ENCODE data around the gene KRT3.
"Not testable (repeated sequence)": the region's sequence is repeated elsewhere in the genome, so short reads cannot be mapped to it uniquely, and the experiment has no call there.

The KRT3 gene

DNA sequence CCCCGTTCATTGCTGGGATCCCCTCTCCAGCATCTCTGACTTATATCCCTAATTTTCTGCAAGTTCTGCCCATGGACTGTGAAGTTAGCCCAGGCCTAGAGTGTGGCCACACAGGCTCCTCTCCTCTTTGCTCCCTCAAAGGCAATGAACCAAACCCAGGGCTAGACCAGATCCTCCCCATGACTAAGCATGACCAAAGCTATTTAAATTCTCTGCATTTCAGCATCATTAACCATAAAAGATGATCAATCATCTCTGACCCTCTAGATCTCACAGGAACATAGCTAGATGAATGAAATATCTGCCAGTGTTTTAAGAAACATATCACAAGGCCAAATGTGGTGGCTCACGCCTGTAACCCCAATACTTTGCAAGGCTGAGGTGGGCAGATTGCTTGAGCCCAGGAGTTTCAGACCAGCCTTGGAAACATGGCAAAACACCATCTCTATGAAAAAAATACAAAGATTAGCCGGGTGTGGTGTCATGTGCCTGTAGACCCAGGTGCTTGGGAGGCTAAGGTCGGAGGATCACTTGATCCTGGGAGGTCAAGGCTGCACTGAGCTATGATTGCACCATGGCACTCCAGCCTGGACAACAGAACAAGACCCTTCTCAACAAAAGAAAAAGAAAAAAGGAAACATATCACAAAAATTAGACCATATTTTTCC lies 2.2 kb upstream of the KRT3 start:
- DNase-seq (ENCODE audit: low read depth): no peak

DNA sequence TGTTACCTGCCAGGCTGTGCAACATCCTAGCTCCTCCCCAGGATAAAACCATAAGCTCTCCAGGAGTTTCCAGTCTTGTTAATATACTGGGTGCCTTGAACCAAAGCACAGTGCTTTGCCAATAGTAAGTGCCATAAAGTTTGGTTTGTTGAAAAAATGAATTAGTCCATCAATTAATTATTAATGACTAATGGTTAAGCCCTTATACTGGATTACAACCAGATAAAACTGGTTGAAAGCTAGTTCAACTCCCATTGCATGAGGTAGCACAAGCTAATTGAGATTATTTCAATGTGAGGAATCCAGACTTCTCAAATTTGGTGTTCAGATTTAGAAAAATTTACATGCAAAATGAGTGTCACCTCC lies 1.6 kb upstream of the KRT3 start:
- no peak for DNase-seq (ENCODE audit: low read depth)

DNA sequence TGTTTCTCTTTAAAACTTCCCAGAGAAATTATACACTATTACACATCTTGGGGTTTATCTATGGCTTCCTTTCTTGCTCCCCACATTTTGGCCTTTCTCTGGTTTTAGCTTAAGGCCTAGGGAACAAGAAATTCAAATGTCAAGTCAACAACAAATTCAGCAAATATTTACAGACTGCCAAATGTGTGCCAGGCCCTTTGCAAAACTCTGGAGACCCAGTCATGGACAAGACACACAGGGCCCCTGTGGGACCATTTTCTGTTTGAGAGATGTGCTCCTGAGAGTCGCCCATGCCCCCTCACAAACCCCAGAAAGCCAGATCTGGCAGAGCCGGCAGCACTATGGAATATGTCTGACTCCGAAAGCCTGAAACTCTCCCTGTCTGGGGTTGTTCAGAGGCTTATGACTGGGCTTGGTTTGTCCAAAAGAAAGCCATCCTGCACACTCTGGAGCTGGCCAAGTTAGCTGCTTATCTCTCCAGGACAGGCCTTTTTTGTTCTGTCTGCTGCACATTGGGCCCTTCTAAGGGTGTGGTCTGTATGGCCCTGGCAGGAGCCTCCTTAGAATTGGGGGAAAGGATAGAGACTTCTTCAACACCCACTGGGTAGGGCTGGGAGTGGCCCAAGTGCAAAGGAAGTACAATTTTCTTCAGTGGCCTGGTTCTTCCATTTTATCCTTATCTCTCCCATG lies 1.1 kb upstream of the KRT3 start:
- no peak for DNase-seq (ENCODE audit: low read depth)

DNA sequence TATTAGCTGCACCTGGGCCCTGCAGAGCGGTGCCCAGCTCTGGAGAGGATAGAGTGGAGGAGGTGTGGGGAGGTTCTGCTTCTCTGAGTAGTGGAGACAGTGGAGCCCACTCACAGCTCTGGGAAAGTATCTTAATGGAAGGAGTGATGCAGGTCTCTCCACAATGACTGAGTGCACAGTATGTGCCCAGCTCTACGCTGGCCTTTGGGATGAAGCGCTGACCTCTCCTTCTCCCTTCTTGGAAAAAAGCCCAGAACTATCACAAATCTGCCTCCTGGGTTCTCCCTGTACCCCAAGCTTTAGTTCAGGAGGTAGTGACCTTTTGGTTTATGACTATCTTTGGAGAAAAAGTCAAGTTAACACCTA lies 495 bp upstream of the KRT3 start:
- DNase-seq (ENCODE audit: low read depth): no peak

DNA sequence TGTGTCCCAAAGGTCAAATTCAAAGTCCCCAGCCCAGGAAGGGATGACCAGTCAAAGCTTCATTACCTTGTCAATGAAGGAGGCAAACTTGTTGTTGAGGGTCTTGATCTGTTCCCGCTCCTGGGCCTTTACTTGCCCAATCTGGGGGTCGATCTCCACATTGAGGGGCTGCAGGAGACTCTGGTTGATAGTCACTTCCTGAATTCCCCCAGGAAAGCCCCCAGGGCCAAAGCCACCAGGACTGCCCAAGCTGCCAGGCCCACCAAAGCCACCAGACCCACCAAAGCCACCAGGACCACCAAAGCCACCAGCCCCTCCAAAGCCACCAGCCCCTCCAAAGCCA lies 614 bp downstream of the KRT3 start:
- not testable (repeated sequence) for DNase-seq (ENCODE audit: low read depth)

DNA sequence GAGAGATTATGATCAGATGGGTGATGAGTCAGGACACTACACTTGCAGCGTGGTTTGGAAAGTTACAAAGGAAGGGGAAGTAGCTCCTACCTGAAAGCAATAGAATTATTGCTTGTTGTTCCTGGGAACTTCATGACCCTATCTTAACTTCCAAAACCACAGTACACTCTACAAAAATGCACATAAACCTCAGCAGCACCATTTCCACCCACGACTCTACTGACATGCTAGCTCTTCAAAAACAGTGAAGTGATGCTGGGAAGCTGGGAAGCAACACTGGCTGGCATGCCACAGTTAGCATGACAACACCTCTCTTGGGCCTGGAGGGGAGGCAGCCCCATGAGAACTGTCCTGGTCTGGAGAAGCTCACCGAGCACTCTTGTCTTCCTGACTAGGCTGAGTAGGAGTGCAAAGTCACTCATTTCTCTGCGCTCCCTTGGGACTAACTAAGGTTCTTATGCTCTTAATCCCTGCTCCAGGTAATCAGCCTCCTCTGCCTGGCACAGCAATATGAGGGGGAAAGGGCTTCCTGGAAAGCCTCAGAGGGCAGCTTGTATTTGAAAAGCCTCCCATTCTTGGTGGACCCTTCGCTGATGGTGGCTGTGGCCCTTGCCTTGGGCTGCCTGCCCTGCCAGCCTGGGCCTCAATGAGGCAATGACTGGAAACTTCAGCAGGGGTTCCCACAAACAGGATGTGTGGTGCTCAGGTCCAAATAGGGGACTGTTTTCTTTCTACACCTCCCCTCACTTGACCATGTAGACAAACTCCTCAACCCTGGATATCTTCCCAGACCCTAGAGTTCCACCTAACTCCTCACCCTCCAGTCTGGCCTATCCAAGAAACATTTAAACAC lies 1.2 kb downstream of the KRT3 start:
- DNase-seq (ENCODE audit: low read depth): no peak

DNA sequence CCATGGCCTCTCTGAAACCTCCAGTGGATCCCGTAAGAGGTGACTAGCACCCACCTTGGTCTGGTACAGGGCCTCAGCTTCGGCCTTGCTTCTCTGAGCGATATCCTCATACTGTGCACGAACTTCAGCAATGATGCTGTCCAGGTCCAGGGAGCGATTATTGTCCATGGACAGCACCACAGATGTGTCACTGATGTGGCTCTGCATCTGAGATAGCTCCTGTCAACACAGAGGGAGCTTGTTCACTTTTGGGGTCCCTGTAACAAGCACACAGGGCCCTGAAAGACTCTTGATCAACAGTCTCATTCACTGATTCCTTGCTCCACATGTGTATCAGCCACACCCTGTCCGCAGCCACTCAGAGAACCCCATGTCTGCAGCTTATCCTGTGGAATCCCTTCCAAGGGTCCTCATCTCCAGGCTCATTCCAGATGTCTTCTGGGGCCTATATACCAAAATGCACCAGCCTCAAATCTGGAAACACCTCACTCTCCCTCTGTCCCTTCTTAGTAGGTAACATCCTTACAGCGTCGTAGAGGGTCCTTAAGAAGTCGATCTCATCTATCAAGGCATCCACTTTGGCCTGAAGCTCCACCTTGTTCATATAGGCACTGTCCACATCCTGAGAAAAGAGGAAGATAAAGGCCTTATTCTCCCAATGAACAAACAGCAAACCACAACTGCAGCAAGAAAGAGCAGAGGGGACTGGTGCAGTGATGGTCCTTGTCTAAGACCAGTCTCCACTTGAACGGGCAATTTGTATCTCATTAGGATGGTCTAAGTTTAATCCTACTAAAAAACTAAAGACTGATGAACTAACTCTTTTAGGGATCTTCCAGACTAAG lies 3.5 kb downstream of the KRT3 start:
- no peak for DNase-seq (ENCODE audit: low read depth)

DNA sequence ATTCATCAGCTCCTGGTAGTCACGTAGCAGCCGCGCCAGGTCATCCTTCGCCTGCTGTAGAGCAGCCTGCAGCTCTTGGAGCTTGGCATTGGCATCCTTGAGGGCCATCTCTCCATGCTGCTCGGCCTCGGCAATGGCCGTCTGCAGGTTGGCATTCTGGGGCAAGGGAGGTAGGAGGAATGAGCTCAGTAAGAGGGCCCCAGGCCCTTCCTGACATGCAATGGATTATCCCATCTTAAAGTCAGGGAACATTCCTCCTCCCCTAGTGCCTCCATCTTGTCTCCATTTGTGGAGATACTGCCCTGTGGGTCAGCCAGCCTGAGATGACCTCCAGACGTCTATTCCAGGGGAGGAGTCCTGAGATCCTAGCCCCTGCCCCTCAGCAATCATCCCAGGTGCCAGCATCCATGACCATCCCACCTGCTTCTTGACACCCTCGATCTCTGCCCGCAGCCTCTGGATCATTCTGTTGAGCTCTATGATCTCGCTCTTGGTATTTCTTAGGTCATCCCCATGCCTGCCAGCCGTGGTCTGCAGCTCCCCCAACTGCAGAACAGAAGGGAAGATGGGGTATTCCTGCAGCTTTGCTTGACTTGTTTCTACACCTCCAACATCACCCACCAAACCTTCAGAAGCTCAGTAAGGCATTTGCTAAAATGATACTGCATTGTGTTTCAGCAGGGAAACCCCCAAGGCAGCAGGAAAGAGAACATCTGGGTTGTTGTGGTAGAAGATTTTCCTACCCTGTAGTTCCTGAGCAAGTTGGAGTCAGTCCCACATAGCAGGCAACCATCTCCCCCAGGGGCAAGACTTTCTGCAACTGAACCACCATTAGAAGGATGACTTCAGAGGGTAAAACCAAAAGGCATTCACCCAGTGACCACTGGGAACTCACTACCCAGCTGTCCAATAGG lies 4.4 kb downstream of the KRT3 start:
- DNase-seq (ENCODE audit: low read depth): no peak

DNA sequence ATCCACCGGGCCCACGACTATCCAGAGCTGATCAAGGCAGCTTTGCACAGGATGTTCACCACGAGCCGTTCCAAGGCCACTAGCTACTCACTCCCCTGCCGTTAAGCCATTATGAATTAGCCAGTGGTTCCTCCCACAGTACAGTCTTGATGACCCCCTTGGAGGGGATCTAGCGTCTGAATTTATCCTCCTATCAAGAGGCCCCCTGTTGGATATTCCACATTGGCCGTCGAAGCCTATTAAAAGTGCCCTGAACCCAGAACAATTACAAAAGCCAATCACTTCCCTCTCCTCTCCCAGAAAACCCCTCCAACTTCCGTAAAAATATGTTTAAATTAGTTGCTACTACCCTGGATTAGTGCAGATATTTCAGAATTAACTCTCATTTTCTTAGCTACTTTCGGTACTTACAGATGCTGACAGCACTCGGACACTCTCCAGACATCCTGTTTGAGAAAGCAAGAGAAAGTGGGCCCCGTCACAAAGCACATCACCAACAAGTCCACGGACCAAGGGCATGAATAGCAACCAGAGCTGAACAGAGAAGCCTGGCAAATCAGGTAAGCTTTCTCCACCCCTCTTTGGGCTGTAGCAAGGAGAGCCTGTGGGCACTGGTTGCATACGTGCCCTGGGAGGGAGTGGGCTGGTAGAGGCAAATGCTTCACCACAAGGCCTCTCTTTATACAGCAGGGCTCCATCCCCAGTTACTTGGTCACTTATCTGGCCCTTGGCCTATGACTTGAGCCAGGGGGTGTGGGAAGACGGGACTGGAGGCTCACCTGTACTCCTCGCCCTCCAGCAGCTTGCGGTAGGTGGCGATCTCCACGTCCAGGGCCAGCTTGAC lies 5.3 kb downstream of the KRT3 start:
- no peak for DNase-seq (ENCODE audit: low read depth)

DNA sequence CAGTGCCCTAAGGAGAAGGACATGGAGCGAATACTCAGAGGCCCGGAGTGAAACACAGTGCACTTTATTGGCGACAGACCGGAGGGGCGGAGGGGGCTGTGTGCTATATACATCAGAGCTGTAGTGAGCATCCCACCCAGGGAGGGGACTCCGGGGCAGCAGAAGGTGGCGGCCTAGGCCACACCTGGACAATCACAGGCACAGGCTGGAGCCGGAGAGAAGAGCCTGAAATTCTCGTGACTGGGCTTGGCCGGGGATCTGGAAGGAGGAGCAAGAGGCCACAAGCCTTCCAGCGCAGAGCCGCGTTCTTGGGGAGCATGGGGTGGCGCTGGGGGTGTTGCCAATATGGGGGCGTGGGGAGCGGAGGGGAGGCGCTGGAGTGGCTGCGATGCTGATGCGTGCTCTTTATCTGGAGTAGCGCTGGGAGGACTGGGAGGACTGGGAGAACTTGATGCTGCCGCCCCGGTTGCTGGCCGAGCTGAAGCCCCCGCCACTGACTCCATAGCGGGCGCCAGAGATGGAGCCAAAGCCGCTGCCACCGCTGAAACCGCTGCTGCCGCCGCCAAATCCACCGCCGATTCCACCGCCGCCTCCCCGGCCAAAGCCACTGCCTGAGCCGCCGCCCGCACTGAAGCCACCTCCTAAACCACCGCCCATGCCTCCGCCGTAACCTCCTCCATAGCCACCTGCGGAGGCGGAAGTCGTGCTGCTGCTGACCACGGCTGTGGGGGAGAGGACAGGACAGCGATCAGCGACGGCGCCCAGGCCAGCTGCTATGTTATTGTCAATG lies 6.1 kb downstream of the KRT3 start:
- DNase-seq (ENCODE audit: low read depth): no peak

DNA sequence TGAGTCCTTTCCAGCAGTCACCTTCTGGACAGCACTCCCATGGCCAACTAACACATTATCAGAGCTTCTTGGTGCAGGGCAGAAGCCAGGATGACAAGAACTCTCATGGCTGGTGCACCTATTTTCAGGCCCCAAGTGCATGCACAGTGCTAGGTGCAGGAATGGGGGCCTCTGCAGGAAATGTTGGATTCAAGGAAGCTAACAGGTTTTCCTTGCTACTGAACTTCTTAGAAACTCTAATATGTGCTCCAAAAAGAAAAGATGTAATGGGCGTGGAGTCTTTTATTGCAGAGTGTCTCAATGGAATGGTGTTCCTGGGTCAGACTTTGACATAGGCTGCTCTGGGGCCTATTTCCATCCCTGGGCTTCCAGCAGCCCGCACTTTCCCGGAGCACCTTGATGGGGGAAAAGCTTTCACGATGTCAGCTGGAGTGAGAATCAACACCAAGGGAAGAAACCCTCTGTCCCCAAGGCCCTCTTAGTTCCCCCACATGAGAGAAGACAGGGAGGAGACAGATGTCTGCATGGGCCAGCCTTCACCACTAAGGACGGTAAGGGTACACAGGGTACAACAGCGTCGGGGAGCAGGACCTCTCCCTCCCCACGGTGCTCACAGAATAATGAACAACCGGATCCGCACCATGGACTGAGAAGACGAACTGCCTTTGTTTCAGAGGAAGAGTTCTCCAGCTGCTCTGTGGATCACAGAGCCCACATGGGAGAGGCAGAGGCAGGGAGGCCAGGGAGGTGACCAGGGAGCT lies 6.9 kb downstream of the KRT3 start:
- no peak for DNase-seq (ENCODE audit: low read depth)

DNA sequence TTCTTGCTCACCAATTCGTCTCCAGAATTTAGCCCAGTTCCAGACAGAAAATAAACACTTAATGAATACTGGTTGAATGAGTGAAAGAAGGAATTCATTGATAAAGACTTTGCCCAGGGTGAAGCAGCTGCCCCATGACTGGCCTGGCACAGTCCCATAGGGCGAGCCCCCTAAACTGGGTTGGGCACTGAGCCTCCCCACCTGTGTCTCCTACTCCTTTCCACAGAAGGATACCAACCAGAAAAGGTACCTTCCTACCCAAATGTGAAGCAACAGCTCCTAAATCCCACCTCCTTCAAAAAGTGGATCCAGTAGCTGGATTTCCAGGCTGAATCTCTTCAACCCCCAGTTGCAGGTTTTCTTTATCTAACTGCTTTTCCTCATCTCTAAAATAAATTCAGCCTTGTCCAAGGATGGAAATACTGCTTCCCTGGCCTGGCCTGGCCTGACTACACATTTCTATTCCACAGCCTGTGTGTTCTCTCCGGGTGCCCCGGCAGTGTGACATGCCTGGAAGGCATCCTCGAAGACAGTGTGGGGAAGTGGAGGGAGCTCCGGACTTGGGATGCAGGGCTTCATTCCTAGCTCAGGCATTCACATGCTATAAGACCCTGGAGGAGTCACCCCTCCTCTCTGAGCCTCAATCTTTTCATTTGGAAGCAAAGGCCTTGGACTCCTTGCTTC lies 7.6 kb downstream of the KRT3 start:
- DNase-seq (ENCODE audit: low read depth): no peak

DNA sequence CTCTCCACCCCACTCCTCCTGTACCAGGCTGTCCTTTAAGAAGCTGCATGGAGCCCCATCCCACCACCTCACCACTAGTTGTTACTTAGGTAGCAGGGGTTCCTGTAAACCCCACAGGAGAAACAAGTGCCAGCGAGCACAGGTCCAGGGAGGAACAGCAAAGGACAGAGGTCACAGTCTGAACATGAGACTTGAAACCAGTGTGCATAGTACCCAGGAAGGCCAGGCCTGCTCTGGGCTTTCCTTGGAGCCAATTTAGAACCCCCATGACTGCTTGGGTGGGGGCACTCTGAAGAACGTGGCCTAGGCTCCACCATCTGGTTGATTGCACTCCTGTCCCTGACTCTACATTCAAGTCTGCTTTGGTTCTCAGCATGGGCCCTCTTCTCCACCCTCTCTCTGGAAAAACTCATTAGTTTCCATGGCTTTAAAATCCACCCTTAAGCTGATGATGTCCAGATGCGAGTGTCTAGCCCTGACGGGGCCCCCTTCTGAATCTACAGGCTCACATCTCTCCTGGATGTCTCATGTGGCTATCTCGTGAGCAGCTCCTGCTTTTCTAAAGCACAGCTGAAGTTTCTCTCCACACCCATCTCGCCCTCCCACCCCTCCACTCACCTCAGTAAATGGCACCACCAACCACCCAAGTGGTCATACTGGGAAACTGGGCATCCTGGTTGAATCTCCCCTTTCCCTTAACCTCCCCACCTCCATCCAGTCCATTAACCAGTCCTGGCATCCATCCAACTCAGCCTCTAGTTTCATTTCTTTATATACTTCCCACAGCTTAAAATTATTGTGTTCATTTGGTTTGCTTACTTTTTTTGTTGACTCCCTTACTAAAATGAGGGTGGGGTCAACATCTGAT lies 8.4 kb downstream of the KRT3 start:
- no peak for DNase-seq (ENCODE audit: low read depth)

DNA sequence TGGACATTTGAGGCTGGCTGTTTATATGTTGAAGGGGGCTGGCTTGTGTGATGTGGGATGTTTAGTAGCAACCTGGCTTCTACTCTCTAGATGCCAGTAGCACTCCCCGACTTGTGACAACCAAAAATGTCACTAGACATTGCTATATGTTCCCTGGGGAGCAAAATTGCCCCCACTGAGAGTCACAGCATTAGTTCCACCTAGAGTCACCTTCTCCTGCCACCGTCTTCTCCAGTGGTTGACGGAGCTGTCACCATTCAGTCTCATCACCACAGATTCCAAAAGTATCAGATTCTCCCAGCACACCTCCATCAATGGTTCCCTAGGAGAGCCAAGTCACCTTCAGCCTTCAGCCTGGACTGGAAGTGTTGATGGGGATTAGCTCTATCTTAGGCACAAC lies 11.0 kb downstream of the KRT3 start:
- no peak for DNase-seq (ENCODE audit: low read depth)

DNA sequence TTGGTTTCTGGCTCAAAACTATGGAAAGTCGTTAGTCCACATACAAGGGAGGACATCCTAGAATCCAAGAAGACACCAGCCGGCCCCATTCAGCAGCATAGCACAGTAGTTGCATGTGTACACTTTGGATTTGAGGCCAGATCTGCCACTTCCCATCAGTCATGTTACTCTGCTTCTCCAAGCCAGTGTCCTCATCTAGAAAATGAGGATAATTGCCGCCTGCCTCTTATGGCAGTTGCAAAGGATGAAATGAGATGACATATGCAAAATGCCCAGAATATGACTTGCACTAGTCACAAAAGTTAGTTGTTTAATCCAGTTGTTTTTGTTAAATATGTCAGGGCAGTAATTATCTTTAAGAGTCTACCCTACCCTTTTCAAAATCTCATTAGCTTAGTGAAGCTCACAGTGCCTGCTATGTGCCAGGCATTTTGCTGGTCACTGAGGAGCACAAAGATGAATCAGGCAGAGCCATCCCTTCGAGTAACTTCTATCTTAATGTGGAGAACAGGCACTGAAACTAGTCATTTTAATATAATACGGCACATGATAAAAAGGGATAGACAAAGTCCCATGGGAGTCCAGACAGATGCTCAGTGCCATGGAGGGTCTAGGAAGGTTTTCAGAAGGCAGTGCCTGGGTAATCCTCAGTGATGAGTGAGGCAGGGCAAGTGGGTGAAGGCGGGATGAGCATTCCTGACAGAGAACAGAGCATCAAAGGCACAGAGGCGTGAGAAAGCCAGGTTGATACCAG lies 12.2 kb downstream of the KRT3 start:
- DNase-seq (ENCODE audit: low read depth): no peak

DNA sequence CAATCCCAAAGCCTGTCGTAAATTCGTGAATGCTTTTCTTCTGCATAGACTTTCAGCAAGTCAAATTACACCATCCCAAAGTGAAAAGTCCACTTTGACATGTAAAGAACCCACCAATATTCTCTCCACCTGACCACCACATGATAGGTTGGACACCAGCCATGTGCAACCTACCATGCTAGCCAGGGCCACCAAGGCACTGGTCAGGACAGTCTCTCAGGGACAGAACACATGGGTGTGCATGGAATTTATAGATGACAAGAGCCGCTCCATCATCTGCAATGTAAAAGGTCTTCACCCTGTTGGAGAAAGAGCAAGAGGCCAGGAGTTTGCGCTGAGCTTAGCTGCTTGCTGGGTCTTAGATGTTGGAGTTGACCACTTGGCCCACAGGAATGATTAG lies 13.4 kb downstream of the KRT3 start:
- no peak for DNase-seq (ENCODE audit: low read depth)

Measured in non-pigmented ciliary epithelial cell (primary cell).